ENCODE results near the gene KIF1A.

The KIF1A gene

DNA sequence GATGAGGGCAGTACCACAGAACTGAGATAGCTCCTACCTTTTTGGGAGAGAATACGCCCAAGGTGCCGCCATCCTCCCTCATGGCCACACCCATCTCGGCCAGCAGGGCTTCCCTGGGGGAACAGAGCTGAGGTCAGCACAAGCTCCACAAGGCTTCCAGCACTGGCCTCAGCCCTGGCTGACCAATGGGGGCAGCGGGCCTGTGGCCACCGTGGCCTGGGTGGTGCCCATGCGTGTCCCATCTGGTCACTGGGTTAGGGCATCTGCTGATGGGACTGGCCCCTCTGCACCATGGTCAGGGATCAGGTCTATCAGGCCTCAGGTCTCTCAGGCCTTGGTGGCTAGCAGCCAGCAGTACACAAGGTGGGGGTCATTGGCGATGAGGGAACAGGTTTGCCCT is 50.9 kb downstream of the KIF1A start:
- Histone ChIP-seq H4K20me1 (ENCODE audit: insufficient read depth, low read length, poor library complexity, severe bottlenecking) (no peaks in the 10 kb centered on the region), H3K4me3 (ENCODE audit: low read length, poor library complexity, severe bottlenecking) (no peak overlapping the region), H3K4me1 (ENCODE audit: insufficient read depth, low read length, poor library complexity, severe bottlenecking) (no peaks in the 10 kb centered on the region), H3K36me3 (ENCODE audit: insufficient read depth, low read length) (no peaks in the 10 kb centered on the region), H3K9ac (ENCODE audit: low read depth, low read length, poor library complexity, severe bottlenecking) (no peak overlapping the region), H3K4me2 (ENCODE audit: low read depth, low read length, poor library complexity, severe bottlenecking) (no peak overlapping the region), H3F3A (ENCODE audit: low read depth) (no peaks in the 10 kb centered on the region), H2AFZ (ENCODE audit: low read length) (no peak overlapping the region), H3K79me2 (ENCODE audit: insufficient read depth, low read length) (no peaks in the 10 kb centered on the region), H3K9me3 (ENCODE audit: insufficient read depth, low read depth, low read length) (no peaks in the 10 kb centered on the region), H3K9me2 (replicated peaks; ENCODE audit: low read depth, low read length) (no peaks in the 10 kb centered on the region), H3K27me3 (ENCODE audit: insufficient read depth, low read length, poor library complexity, severe bottlenecking) (no peaks in the 10 kb centered on the region)
- TF ChIP-seq, protein P1, sequence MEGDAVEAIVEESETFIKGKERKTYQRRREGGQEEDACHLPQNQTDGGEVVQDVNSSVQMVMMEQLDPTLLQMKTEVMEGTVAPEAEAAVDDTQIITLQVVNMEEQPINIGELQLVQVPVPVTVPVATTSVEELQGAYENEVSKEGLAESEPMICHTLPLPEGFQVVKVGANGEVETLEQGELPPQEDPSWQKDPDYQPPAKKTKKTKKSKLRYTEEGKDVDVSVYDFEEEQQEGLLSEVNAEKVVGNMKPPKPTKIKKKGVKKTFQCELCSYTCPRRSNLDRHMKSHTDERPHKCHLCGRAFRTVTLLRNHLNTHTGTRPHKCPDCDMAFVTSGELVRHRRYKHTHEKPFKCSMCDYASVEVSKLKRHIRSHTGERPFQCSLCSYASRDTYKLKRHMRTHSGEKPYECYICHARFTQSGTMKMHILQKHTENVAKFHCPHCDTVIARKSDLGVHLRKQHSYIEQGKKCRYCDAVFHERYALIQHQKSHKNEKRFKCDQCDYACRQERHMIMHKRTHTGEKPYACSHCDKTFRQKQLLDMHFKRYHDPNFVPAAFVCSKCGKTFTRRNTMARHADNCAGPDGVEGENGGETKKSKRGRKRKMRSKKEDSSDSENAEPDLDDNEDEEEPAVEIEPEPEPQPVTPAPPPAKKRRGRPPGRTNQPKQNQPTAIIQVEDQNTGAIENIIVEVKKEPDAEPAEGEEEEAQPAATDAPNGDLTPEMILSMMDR (conservative IDR thresholded peaks at IDR 0.05; ENCODE audit: low read length) = no peak
- no peak for TF ChIP-seq EZH2phosphoT487 (IDR thresholded peaks at IDR 0.05; ENCODE audit: borderline replicate concordance)

DNA sequence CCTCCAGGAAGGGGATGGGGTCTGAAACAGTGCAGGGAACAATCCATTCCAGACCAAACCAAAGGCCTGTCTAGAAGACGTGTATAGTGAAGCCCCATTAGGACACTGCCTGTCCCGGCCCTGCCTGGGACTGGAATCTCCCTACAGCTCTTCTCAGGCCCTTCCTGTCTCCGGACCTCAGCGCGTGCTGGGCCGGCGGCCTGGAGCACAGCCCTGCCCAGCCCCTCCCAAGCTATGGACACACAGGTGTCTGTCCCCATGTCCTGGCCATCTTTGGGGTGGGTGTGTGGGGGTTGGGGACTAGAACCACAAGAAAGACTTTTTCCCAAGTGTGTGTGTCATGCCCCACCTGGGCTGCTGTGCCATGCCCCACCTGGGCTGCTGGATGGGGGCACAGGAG is 51.8 kb downstream of the KIF1A start:
- Histone ChIP-seq H3K9me3 (ENCODE audit: insufficient read depth, low read depth, low read length) (no peaks in the 10 kb centered on the region), H3K9ac (ENCODE audit: low read depth, low read length, poor library complexity, severe bottlenecking) (no peak overlapping the region), H3K4me3 (ENCODE audit: low read length, poor library complexity, severe bottlenecking) (no peak overlapping the region), H4K20me1 (ENCODE audit: insufficient read depth, low read length, poor library complexity, severe bottlenecking) (no peaks in the 10 kb centered on the region), H3K4me1 (ENCODE audit: insufficient read depth, low read length, poor library complexity, severe bottlenecking) (no peaks in the 10 kb centered on the region), H2AFZ (ENCODE audit: low read length) (no peak overlapping the region), H3K36me3 (ENCODE audit: insufficient read depth, low read length) (no peaks in the 10 kb centered on the region), H3K27me3 (ENCODE audit: insufficient read depth, low read length, poor library complexity, severe bottlenecking) (no peaks in the 10 kb centered on the region), H3K9me2 (replicated peaks; ENCODE audit: low read depth, low read length) (no peaks in the 10 kb centered on the region), H3K4me2 (ENCODE audit: low read depth, low read length, poor library complexity, severe bottlenecking) (no peak overlapping the region), H3F3A (ENCODE audit: low read depth) (no peaks in the 10 kb centered on the region), H3K79me2 (ENCODE audit: insufficient read depth, low read length) (no peaks in the 10 kb centered on the region)
- no peak for TF ChIP-seq EZH2phosphoT487 (IDR thresholded peaks at IDR 0.05; ENCODE audit: borderline replicate concordance)
- TF ChIP-seq, protein P1 (conservative IDR thresholded peaks at IDR 0.05; ENCODE audit: low read length) = no peak

DNA sequence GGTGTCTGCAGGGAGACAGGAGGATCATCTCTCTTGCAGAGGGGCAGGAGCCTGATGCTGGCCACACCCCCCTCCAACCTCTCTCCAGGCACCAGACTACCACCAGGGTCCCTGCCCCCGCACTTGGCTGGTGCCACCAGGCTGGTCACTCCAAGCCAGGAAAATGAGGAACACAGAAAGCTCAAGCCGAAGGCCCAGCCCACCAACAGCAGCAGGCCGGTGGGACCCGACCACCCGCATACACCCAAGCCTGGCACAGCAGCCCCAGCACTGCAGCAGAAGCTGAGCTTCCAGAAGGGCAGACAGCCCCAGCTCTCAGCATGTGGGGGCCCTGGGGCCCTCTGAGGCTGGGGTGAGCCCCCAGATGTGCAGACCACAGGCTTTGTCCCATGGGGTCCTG is 52.7 kb downstream of the KIF1A start:
- H3K36me3 ChIP-seq (ENCODE audit: insufficient read depth, low read length) = no peaks in the 10 kb centered on the region
- no peaks in the 10 kb centered on the region for H3F3A ChIP-seq (ENCODE audit: low read depth)
- no peaks in the 10 kb centered on the region for H4K20me1 ChIP-seq (ENCODE audit: insufficient read depth, low read length, poor library complexity, severe bottlenecking)
- H2AFZ ChIP-seq (ENCODE audit: low read length) = no peak overlapping the region
- H3K9me3 ChIP-seq (ENCODE audit: insufficient read depth, low read depth, low read length) = no peaks in the 10 kb centered on the region
- no peak overlapping the region for H3K4me2 ChIP-seq (ENCODE audit: low read depth, low read length, poor library complexity, severe bottlenecking)
- no peak for TF ChIP-seq EZH2phosphoT487 (IDR thresholded peaks at IDR 0.05; ENCODE audit: borderline replicate concordance)
- H3K9ac ChIP-seq (ENCODE audit: low read depth, low read length, poor library complexity, severe bottlenecking) = no peak overlapping the region
- H3K27me3 ChIP-seq (ENCODE audit: insufficient read depth, low read length, poor library complexity, severe bottlenecking) = no peaks in the 10 kb centered on the region
- H3K79me2 ChIP-seq (ENCODE audit: insufficient read depth, low read length) = no peaks in the 10 kb centered on the region
- no peaks in the 10 kb centered on the region for H3K9me2 ChIP-seq (replicated peaks; ENCODE audit: low read depth, low read length)
- H3K4me3 ChIP-seq (ENCODE audit: low read length, poor library complexity, severe bottlenecking) = no peak overlapping the region
- H3K4me1 ChIP-seq (ENCODE audit: insufficient read depth, low read length, poor library complexity, severe bottlenecking) = no peaks in the 10 kb centered on the region

DNA sequence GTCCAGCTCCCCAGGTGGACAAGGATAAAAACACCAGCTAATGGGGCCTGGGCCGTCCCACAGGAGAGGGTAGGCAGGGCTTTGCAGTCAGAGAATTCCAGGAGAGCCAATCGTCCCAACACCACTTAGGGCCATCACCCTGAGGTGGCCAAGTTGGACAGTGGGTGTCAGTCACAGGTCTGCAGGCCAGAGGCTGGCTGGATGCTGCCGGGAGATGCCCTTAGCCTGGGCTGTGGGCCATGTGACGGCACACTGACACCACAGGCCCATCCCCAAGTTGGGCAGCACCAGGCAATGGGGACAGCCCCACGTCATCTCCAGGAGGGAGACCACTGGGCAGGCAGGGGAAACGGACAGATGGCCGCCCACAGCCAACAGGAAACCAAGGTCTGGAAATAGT is 53.9 kb downstream of the KIF1A start:
- Histone ChIP-seq H3K9me3 (ENCODE audit: insufficient read depth, low read depth, low read length) (no peaks in the 10 kb centered on the region), H3K36me3 (ENCODE audit: insufficient read depth, low read length) (no peaks in the 10 kb centered on the region), H3F3A (ENCODE audit: low read depth) (no peaks in the 10 kb centered on the region), H3K4me1 (ENCODE audit: insufficient read depth, low read length, poor library complexity, severe bottlenecking) (no peaks in the 10 kb centered on the region), H3K79me2 (ENCODE audit: insufficient read depth, low read length) (no peaks in the 10 kb centered on the region), H3K4me2 (ENCODE audit: low read depth, low read length, poor library complexity, severe bottlenecking) (no peak overlapping the region), H3K9ac (ENCODE audit: low read depth, low read length, poor library complexity, severe bottlenecking) (no peak overlapping the region), H3K9me2 (replicated peaks; ENCODE audit: low read depth, low read length) (no peaks in the 10 kb centered on the region), H2AFZ (ENCODE audit: low read length) (no peak overlapping the region), H3K27me3 (ENCODE audit: insufficient read depth, low read length, poor library complexity, severe bottlenecking) (no peaks in the 10 kb centered on the region), H3K4me3 (ENCODE audit: low read length, poor library complexity, severe bottlenecking) (no peak overlapping the region), H4K20me1 (ENCODE audit: insufficient read depth, low read length, poor library complexity, severe bottlenecking) (no peaks in the 10 kb centered on the region)
- TF ChIP-seq, protein P1 (conservative IDR thresholded peaks at IDR 0.05; ENCODE audit: low read length) = no peak
- TF ChIP-seq EZH2phosphoT487 (IDR thresholded peaks at IDR 0.05; ENCODE audit: borderline replicate concordance) = no peak
